Mesenchymal stem cell (in vitro differentiated cells and primary cell): ENCODE data around the gene MRO.

Experiments
- DNase-seq: peaks from one replicate; pipeline ENCODE4 v3.0.0-alpha.2; 2013
- H2AFZ ChIP-seq: one replicate; pipeline ENCODE4 v1.6.1; 2013; ENCODE audit warnings: low read depth, mild to moderate bottlenecking, control low read depth, inconsistent platforms, low read length, moderate library complexity
- H2AK5ac ChIP-seq: 2 replicates; pipeline ENCODE4 v1.6.1; 2013; ENCODE audit warnings: low read length, moderate library complexity, mild to moderate bottlenecking, inconsistent platforms; ENCODE audit not compliant: severe bottlenecking
- H2BK120ac ChIP-seq: one replicate; pipeline ENCODE4 v1.6.1; 2013; ENCODE audit warnings: low read depth, mild to moderate bottlenecking, inconsistent platforms, low read length, moderate library complexity
- H2BK12ac ChIP-seq, 2 experiments: one replicate each; pipeline ENCODE4 v1.6.1; 2013; ENCODE audit warnings: inconsistent platforms in 2 of 2, low read length in 2 of 2, mild to moderate bottlenecking in 2 of 2, moderate library complexity in 2 of 2, control low read depth in 1 of 2
- H2BK15ac ChIP-seq: one replicate; pipeline ENCODE4 v1.6.1; 2013; ENCODE audit warnings: mild to moderate bottlenecking, low read depth, inconsistent platforms; ENCODE audit not compliant: poor library complexity, severe bottlenecking
- H2BK5ac ChIP-seq: 2 replicates; pipeline ENCODE4 v1.6.1; 2013; ENCODE audit warnings: low read depth, mild to moderate bottlenecking, low read length, control low read depth, inconsistent platforms; ENCODE audit not compliant: poor library complexity, severe bottlenecking
- H3K14ac ChIP-seq, 2 experiments: one replicate each; pipeline ENCODE4 v1.6.1; 2013; ENCODE audit warnings: inconsistent platforms in 2 of 2, low read length in 2 of 2, control low read depth in 1 of 2, mild to moderate bottlenecking in 1 of 2, moderate library complexity in 1 of 2
- H3K18ac ChIP-seq, 2 experiments: one replicate each; pipeline ENCODE4 v1.6.1; 2013; ENCODE audit warnings: inconsistent platforms in 2 of 2, low read length in 2 of 2, control low read depth in 1 of 2, low read depth in 1 of 2, mild to moderate bottlenecking in 1 of 2
- H3K23ac ChIP-seq, 2 experiments: one replicate each; pipeline ENCODE4 v1.6.1; 2013; ENCODE audit warnings: inconsistent platforms in 2 of 2, low read length in 2 of 2, mild to moderate bottlenecking in 2 of 2, moderate library complexity in 2 of 2, control low read depth in 1 of 2
- H3K27ac ChIP-seq: 2 replicates; pipeline ENCODE4 v1.5.1; 2013; ENCODE audit warnings: mild to moderate bottlenecking, moderate library complexity, low read length, control low read depth, inconsistent platforms; ENCODE audit not compliant: poor library complexity, severe bottlenecking
- H3K27me3 ChIP-seq, 2 experiments: 2 replicates each; pipeline versions ENCODE4 v1.6.1 to v1.7.0; 2013; ENCODE audit warnings: low read length in 2 of 2, mild to moderate bottlenecking in 2 of 2, moderate library complexity in 2 of 2, control low read depth in 1 of 2, inconsistent platforms in 1 of 2; ENCODE audit not compliant: control insufficient read depth in 1 of 2, insufficient read depth in 1 of 2
- H3K36me3 ChIP-seq, 2 experiments: 2 replicates each; pipeline versions ENCODE4 v1.6.1 to v1.7.0; 2013; ENCODE audit warnings: low read length in 2 of 2, control low read depth in 1 of 2, inconsistent platforms in 1 of 2, low read depth in 1 of 2, mild to moderate bottlenecking in 1 of 2; ENCODE audit not compliant: insufficient read depth in 2 of 2, control insufficient read depth in 1 of 2
- H3K4ac ChIP-seq, 2 experiments: one replicate each; pipeline ENCODE4 v1.6.1; 2013; ENCODE audit warnings: inconsistent platforms in 2 of 2, low read length in 2 of 2, mild to moderate bottlenecking in 2 of 2, moderate library complexity in 2 of 2, control low read depth in 1 of 2, low read depth in 1 of 2
- H3K4me1 ChIP-seq: 2 replicates; pipeline ENCODE4 v1.6.1; 2013; ENCODE audit warnings: low read depth, low read length, control low read depth; ENCODE audit not compliant: control insufficient read depth, insufficient read depth
- H3K4me2 ChIP-seq: 2 replicates; pipeline ENCODE4 v1.6.1; 2013; ENCODE audit warnings: low read length, mild to moderate bottlenecking, inconsistent platforms; ENCODE audit not compliant: poor library complexity, severe bottlenecking
- H3K4me3 ChIP-seq, 2 experiments: 2 replicates each; pipeline versions ENCODE4 v1.5.1 to v1.7.0; 2013; ENCODE audit warnings: low read length in 2 of 2, mild to moderate bottlenecking in 2 of 2, control low read depth in 1 of 2, low read depth in 1 of 2; ENCODE audit not compliant: insufficient read depth in 1 of 2
- H3K79me1 ChIP-seq: replicated peaks from 2 replicates; pipeline ENCODE4 v1.6.1; 2013; ENCODE audit warnings: mild to moderate bottlenecking, control low read depth, low read length, inconsistent platforms; ENCODE audit not compliant: poor library complexity, severe bottlenecking
- H3K9ac ChIP-seq: 2 replicates; pipeline ENCODE4 v1.7.0; 2013; ENCODE audit warnings: mild to moderate bottlenecking, low read length, moderate library complexity
- H3K9me3 ChIP-seq: 2 replicates; pipeline ENCODE4 v1.7.0; 2013; ENCODE audit warnings: mild to moderate bottlenecking, low read length; ENCODE audit not compliant: control insufficient read depth
- H4K8ac ChIP-seq: one replicate; pipeline ENCODE4 v1.6.1; 2013; ENCODE audit warnings: inconsistent platforms, mild to moderate bottlenecking, low read length, moderate library complexity
- H4K91ac ChIP-seq: one replicate; pipeline ENCODE4 v1.6.1; 2013; ENCODE audit warnings: mild to moderate bottlenecking, low read length, inconsistent platforms
- WGBS: methylation state at CpG from one replicate; pipeline ENCODE4 v1.1.7; 2013; ENCODE audit warnings: mixed read lengths; 5-methylcytosine and 5-hydroxymethylcytosine counted together

MRO gene

GRCh38 chr18:50830544-50830943 lies 10.7 kb upstream of the MRO start:
- Histone ChIP-seq H3K27me3 (peaks cover 0 to 4% of the 10 kb centered on the region in 2 experiments), H3K18ac (no peak overlapping the region), H3K27ac (no peak overlapping the region), H2BK120ac (no peak overlapping the region), H3K79me1 (no peaks in the 10 kb centered on the region), H3K14ac (no peak overlapping the region), H3K9ac (no peak overlapping the region), H3K4me3 (no peak overlapping the region), H4K8ac (no peak overlapping the region), H2BK15ac (no peak overlapping the region), H2BK12ac (no peak overlapping the region), H2AFZ (no peak overlapping the region), H4K91ac (no peak overlapping the region), H3K4me2 (no peak overlapping the region), H3K4ac (no peak overlapping the region), H3K4me1 (no peaks in the 10 kb centered on the region), H3K23ac (no peak overlapping the region), H2AK5ac (no peak overlapping the region), H3K36me3 (no peaks in the 10 kb centered on the region), H3K9me3 (no peaks in the 10 kb centered on the region), H2BK5ac (no peak overlapping the region)
- 82% methylated on average over 5 of the region's 5 CpGs for WGBS
- DNase-seq: no peak

- H3K27ac ChIP-seq: no peak overlapping the region
- WGBS: 96% methylated on average over 5 of the region's 5 CpGs
- H2BK15ac ChIP-seq: no peak overlapping the region
- no peak overlapping the region for H4K8ac ChIP-seq
- no peaks in the 10 kb centered on the region for H3K9me3 ChIP-seq
- DNase-seq: no peak
- H3K4me1 ChIP-seq: no peaks in the 10 kb centered on the region
- H3K18ac ChIP-seq: no peak overlapping the region
- H3K4ac ChIP-seq: no peak overlapping the region
- H3K4me2 ChIP-seq: no peak overlapping the region
- no peak overlapping the region for H3K4me3 ChIP-seq
- no peak overlapping the region for H3K9ac ChIP-seq
- H2AFZ ChIP-seq: no peak overlapping the region
- no peak overlapping the region for H2BK120ac ChIP-seq
- H3K14ac ChIP-seq: no peak overlapping the region
- H3K27me3 ChIP-seq: peaks cover 0 to 4% of the 10 kb centered on the region in 2 experiments
- H4K91ac ChIP-seq: no peak overlapping the region
- H3K36me3 ChIP-seq: no peaks in the 10 kb centered on the region
- no peak overlapping the region for H2AK5ac ChIP-seq
- H2BK5ac ChIP-seq: no peak overlapping the region
- H3K79me1 ChIP-seq: no peaks in the 10 kb centered on the region
- no peak overlapping the region for H2BK12ac ChIP-seq
- no peak overlapping the region for H3K23ac ChIP-seq
Observed at GRCh38 chr18:50829644-50830043, 9.8 kb upstream of the MRO start.

GRCh38 chr18:50826027-50826426 lies 6.2 kb upstream of the MRO start:
- Histone ChIP-seq H3K18ac (no peak overlapping the region), H2AK5ac (no peak overlapping the region), H2BK5ac (no peak overlapping the region), H3K4me2 (no peak overlapping the region), H3K4me3 (no peak overlapping the region), H3K23ac (no peak overlapping the region), H4K91ac (no peak overlapping the region), H3K4me1 (no peaks in the 10 kb centered on the region), H3K79me1 (no peaks in the 10 kb centered on the region), H3K14ac (no peak overlapping the region), H3K4ac (no peak overlapping the region), H2BK120ac (no peak overlapping the region), H3K36me3 (no peaks in the 10 kb centered on the region), H3K9me3 (no peaks in the 10 kb centered on the region), H2AFZ (no peak overlapping the region), H3K27ac (no peak overlapping the region), H3K9ac (no peak overlapping the region), H2BK15ac (no peak overlapping the region), H4K8ac (no peak overlapping the region), H2BK12ac (no peak overlapping the region), H3K27me3 (no peaks in the 10 kb centered on the region)
- DNase-seq: no peak
- 81% methylated on average over 5 of the region's 5 CpGs for WGBS

GRCh38 chr18:50825621-50826020 lies 5.8 kb upstream of the MRO start:
- Histone ChIP-seq H3K79me1 (no peaks in the 10 kb centered on the region), H3K9ac (no peak overlapping the region), H2AK5ac (no peak overlapping the region), H2BK12ac (no peak overlapping the region), H3K4me1 (no peaks in the 10 kb centered on the region), H3K4ac (no peak overlapping the region), H3K27me3 (no peaks in the 10 kb centered on the region), H2BK5ac (no peak overlapping the region), H2AFZ (no peak overlapping the region), H2BK120ac (no peak overlapping the region), H2BK15ac (no peak overlapping the region), H3K18ac (no peak overlapping the region), H3K14ac (no peak overlapping the region), H4K91ac (no peak overlapping the region), H3K4me2 (no peak overlapping the region), H3K23ac (no peak overlapping the region), H3K27ac (no peak overlapping the region), H3K9me3 (no peaks in the 10 kb centered on the region), H3K4me3 (no peak overlapping the region), H3K36me3 (no peaks in the 10 kb centered on the region), H4K8ac (no peak overlapping the region)
- no peak for DNase-seq
- WGBS: 92% methylated on average over 2 of the region's 2 CpGs
